ENCODE measurements around the gene MBNL2.

Gene MBNL2

GRCh38 chr13:97325738-97326137 lies 103.6 kb downstream of the MBNL2 start:
- no peak for DNase-seq (ENCODE audit: low read depth in 2 of 2)

DNA sequence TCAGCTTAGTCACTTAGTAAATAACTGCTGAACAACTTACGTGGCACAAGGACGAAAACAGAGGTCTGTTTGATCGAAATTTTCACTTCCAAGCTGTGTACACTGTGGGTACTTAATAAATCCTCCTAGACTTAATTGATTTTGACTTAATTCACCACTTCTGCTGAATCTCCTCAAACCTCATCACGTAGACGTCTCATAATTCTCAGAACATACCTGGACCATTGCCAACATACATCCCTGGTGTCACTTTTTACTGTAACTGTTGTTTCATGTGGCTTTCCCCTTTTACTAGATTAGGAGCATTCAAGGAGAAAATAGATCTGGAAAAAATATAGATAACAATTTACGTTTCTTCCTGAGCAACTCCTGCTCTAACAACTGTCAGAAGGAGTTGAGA lies 105.0 kb downstream of the MBNL2 start:
- DNase-seq (ENCODE audit: low read depth in 2 of 2) = no peak

DNA sequence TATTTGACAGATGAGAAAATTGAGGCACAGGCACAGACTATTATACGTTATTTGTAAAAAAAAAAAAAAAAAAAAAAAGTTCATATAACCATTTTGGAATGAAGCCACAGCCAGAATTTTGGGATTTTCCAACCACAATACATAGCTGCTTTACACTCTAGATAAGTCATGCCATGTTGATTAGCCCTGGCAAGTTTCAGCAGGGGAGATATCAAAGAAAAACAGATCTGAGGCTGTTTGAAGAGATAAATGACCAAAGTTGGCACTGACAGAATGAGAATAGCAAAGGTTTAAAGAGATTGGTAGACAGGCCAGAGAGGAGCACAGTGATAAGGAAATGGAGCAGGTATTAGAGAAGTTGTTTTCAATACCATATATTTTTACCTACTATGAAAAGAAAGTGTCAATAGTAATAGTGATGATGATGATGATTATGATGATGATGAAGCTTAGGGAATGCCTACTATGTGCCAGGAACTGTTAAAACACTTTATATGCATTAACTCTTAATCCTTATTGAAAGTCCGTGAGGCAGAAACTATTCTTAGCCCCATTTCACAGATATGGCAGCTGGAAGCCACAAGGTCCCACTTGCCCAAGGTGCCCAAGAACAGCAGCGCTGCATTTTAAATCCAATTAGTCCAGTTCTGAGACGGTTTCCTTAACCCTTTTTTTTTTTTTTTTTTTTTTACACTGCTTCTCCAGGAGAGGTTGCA lies 105.5 kb downstream of the MBNL2 start:
- DNase-seq (ENCODE audit: low read depth in 2 of 2) = no peak

GRCh38 chr13:97328222-97328790 lies 106.2 kb downstream of the MBNL2 start:
- no peak for DNase-seq (ENCODE audit: low read depth in 2 of 2)

GRCh38 chr13:97329331-97329730 lies 107.2 kb downstream of the MBNL2 start:
- DNase-seq (ENCODE audit: low read depth in 2 of 2) = no peak

- no peak for DNase-seq (ENCODE audit: low read depth in 2 of 2)
Measured at GRCh38 chr13:97330448-97330847, 108.3 kb downstream of the MBNL2 start.

DNA sequence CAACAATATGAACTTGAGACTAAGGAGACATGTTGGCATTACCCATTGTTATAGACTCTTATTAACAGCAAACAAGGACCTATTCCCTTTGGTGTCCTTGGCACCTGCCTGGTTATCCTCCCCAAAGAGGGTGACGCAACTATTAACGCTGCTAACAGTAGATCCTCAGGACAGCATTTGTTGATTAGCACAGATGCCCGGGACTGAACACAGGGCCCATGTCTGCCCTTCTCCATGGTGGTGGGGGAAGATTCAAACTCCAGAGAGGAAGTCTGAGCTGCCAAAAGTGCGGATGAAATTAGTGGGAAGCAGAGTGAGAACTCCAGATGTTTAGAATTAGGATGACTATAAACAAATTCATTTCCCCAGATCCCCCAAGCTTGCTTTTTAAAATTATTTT lies 110.6 kb downstream of the MBNL2 start:
- DNase-seq (ENCODE audit: low read depth in 2 of 2) = no peak

DNA sequence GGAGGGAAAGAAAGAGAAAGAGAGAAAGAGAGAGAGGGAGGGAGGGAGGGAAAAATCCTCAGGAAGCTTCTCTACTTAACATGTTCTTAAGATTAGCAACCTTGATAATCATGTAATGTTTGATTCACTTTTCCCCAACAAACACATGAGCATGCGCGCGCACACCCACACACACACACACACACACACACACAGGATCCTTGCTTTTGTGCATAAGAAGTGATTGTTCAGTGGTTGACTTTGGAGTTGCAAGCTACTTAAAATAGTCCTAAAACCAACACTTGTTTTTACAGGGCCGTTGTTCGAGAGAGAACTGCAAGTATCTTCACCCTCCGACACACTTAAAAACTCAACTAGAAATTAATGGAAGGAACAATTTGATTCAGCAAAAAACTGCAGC lies 111.8 kb downstream of the MBNL2 start:
- no peak for DNase-seq (ENCODE audit: low read depth in 2 of 2)

DNA sequence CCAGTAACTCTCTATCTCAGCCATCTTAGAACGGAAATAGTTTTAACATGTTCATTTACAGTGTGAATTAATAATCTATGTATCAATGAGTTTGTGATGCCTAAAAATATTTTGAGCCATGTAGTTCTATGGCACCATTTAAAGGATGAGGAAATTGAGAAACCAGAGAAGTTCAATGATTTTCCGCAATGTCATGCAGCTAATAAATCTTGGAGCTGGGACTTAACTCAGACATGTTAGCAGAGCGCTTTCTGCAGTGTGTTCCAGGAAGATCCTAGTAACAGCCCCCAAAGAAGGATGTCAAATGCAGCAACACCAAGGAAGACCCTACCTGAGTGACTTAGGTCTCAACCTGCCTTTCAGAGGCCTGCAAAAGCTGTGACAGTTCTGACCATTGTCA lies 112.6 kb downstream of the MBNL2 start:
- DNase-seq (ENCODE audit: low read depth in 2 of 2) = no peak

- no peak for DNase-seq (ENCODE audit: low read depth in 2 of 2)
Measured at GRCh38 chr13:97335488-97336134, 113.5 kb downstream of the MBNL2 start.

DNA sequence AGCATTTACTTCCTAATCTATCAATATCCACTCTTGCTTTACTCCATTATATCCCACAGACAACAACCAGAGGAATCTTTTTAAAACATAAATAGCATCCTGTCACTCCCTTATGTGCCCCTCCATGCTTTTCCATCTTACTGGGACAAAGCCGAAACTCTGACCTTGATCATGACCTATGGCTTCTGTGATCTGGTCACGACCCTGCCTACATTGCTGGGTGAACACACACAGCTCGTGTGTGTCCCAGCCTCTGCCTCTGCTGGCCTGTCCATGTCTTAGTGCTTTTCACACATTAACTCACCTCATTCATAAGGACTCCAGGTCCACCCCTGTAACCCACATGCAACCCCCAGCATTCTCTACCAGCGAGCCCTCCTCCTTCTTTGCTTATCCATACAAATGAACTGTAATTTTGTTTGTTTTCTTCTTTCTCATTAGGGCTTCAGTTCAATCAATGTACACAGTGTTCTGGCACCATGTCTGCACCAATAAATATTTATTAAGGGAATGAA lies 115.9 kb downstream of the MBNL2 start:
- DNase-seq (ENCODE audit: low read depth in 2 of 2) = no peak

DNA sequence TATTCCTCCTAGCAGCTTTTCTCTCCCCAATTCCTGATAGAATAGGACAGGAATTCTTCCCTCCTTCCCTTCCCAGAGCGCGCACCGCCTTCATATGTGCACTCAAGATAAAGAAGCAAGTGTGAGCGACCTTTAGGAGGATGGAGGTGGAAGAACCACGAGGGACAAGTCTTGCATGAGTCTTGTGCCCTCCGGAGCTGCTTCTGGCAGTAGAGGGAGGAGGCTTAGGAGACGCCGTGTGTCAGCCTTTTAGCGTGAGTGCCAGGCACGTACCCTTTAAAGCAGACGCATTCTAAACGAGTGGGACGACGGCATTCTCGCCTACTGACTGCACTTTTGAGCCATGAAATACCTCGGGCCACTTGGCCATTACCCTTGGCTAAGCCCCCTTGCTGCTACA lies 116.4 kb downstream of the MBNL2 start:
- no peak for DNase-seq (ENCODE audit: low read depth in 2 of 2)

DNA sequence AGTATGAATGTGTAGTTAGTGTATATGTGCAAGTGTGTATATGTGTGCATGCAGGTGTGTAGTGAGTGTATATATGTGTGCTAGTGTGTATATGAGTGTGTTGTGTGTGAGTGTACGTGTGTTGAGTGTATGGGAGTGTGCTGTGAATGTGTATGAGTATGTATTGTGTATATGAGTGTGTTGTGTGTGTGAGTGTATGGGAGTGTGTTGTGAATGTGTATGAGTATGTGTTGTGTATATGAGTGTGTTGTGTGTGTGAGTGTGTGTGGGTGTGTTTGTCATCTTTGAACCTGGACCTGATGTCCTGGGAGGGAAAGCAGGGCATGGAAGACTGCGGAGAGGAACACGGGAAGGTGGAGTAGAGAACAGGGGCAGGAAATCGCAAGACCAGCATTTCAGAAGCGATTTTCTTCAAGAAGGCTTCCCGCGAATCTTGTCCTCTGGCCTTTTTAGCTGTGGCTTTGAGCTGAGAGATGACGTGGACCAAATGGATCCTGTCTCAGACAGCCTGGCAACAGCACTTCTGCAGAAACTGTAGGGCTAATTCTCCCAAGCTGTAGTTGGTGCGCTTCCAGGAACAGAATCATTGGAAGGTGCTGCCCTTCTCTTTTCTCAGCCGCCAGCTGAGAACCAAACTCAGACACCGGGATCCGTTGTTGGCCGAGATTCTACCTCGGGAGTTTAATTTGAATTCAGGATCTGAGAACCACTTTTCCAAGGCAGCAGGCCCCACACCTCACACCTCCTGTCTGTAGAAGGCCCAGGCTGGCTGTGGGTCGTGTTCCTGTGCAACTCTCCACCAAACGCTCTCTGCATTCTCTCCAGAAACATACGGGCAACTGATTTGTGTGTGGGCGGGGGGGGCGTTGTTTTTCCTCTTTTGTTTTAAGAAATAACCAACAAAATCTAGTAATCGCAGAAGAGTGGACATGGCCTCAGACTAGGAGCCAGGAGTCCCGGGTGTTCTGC lies 117.2 kb downstream of the MBNL2 start:
- DNase-seq (ENCODE audit: low read depth in 2 of 2) = no peak

DNA sequence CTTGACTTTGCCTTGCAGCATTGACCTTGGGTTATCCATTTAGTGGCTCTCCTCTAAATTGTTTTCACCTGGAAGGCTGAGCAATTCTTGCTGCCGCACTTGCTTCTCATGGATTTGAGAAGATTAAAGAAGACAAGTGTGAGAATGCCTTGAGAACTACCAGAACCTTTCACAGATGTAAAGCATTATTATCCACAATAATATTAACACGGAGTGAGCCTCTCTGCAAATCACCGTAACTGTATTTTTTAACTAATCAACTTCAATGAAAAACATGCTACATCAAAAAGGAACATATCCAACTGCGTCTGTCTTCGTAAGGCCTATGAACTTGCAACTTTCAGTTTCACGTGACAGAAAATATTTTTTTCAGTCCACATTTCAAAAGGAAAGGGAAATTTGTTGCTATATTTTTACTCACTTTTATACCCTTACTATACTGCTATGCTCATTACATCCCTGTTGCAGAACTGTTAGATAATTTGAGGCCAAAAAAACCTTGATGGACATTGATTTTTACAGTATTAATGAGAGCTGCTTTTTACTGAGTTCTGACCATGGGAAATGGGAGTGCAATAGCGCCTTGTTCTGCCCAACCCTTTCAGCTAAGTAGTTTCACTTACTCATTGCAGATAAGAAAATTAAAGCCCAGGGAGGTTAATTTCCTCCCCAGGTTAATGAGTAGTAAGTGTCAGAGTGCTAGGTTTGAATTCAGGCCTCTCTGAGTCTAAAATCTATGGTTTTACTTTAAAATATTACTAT lies 118.0 kb downstream of the MBNL2 start:
- no peak for DNase-seq (ENCODE audit: low read depth in 2 of 2)

DNA sequence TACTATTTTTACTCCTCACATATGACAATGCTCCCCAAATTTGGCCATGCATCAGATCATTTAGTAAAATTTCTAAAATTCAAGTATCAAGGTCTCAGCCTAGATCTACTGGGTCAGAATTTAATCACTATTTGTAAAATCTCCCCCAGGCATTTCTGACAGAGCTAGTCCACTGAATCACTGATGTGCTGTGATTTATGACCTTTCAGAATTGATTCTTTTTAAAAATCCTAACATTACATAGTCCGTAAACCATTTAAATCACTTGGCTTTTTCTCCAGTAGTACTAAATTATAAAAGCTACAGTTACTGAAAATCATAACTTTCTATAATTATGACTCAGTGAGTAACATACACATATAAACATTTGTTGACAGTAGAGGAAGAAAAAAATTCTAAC lies 119.0 kb downstream of the MBNL2 start:
- no peak for DNase-seq (ENCODE audit: low read depth in 2 of 2)

DNA sequence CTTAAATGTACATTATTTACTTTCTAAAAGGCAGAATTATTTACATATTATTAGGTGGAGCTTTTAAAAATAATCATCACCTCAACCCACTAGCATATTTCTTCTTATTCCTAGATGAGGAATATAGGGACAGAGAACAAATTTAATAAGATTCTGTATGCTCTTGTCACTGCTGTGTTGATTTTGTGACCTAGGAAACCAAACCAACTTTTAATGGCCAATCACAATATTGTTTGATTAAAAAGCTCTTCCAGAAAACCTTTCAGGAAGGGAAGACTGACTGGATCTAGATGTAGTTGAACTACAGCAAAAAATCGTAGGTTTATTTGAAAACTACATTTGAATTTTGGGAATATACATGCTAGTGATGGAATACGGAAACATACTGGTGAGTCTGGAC lies 120.0 kb downstream of the MBNL2 start:
- DNase-seq (ENCODE audit: low read depth in 2 of 2) = no peak

GRCh38 chr13:97342936-97343335 lies 120.8 kb downstream of the MBNL2 start:
- no peak for DNase-seq (ENCODE audit: low read depth in 2 of 2)

DNA sequence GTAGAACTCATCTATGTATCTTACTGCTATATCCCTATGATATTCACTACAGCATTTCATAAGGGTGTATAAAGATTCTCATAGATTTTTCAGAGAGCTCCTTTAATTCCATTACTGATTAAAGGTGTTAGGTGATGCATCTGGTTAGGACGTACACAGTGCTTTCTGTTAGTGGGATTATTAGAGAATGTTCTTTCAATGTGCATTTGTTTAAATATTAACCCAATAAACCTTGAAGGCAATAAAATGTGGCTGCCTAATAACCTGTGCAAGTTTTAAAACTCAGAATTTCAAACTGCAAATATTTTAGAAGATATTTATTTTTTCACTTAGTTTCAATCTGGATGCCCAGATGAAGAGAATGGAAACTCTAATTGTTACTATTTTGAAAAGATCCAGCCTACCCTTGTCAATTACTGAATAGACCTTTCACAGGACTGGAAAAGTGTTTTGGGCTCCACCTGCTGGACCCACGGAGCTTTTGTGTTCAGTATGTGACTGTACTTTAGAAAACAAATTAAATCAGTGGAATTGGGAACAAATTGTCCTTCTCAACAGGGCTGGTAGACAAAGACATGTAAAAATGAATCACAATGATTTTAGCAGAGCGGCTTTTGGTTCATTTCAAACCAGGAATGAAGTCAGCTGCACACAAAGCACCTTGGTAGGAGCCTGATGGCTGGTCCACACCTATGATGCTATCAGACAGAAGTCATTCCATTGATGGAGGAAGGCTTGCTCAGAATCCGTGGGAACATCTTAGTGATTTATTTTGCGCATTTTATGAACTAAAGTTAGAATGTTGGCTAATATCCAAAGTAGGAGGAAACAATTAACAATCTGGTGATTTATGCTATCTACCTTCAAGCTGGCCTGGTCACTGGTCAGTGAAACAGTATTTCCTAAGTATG lies 122.4 kb downstream of the MBNL2 start:
- peak; percentile 18 to 28 for DNase-seq (ENCODE audit: low read depth in 2 of 2)

GRCh38 chr13:97346097-97346496 lies 124.0 kb downstream of the MBNL2 start:
- no peak for DNase-seq (ENCODE audit: low read depth in 2 of 2)
